ENCODE results near the gene RRP36. TPM values are rescaled to one million over a fixed set of nuclear protein-coding genes. Genes with fewer than 3 reads are reported as not detected.

Gene RRP36
- total RNA-seq, 1 donor from 2014 or later: 58.6 TPM

GRCh38 chr6:43077981-43078511 lies 56.6 kb downstream of the RRP36 start:
- DNase-seq (ENCODE audit: low spot score): no peak
- no peaks in the 10 kb centered on the region for H3K27me3 Mint-ChIP-seq (ENCODE audit: low read depth)
- H3K4me1 Mint-ChIP-seq (ENCODE audit: low read depth): peaks cover 50% of the 10 kb centered on the region
- no peaks in the 10 kb centered on the region for H3K9me3 Mint-ChIP-seq (ENCODE audit: low read depth)
- H3K36me3 Mint-ChIP-seq (ENCODE audit: low read depth): peaks cover 5% of the 10 kb centered on the region
- H3K4me3 Mint-ChIP-seq (ENCODE audit: unreplicated experiment): peak overlapping the region; percentile 85
- H3K27ac Mint-ChIP-seq (ENCODE audit: unreplicated experiment): peak overlapping the region; percentile 76
- TF ChIP-seq CTCF (IDR thresholded peaks at IDR 0.05): no peak

GRCh38 chr6:43078691-43079090 lies 57.3 kb downstream of the RRP36 start:
- no peak for DNase-seq (ENCODE audit: low spot score)
- Mint-ChIP-seq H3K4me3 (ENCODE audit: unreplicated experiment) (peak overlapping the region; percentile 85), H3K4me1 (ENCODE audit: low read depth) (peaks cover 56% of the 10 kb centered on the region), H3K9me3 (ENCODE audit: low read depth) (no peaks in the 10 kb centered on the region), H3K27me3 (ENCODE audit: low read depth) (no peaks in the 10 kb centered on the region), H3K27ac (ENCODE audit: unreplicated experiment) (peak overlapping the region; percentile 76), H3K36me3 (ENCODE audit: low read depth) (peaks cover 4% of the 10 kb centered on the region)
- TF ChIP-seq CTCF (IDR thresholded peaks at IDR 0.05): no peak

Other genes starting within 250 kb of the RRP36 start
- gene BICRAL, start 239.6 kb upstream of the RRP36 start, total RNA-seq: 9.2 to 10.8 TPM (median 9.7 TPM) in 3 replicates
- gene RPL7L1, start 142.0 kb upstream of the RRP36 start, total RNA-seq: 56.4 to 62.7 TPM (median 58.6 TPM) in 3 replicates
- not detected in 3 replicates for gene PTCRA, start 105.6 kb upstream of the RRP36 start, total RNA-seq
- 41.0 to 57.9 TPM (median 45.5 TPM) in 3 replicates for gene CNPY3, start 92.1 kb upstream of the RRP36 start, total RNA-seq
- gene GNMT, start 60.9 kb upstream of the RRP36 start, total RNA-seq: 0.53 TPM in 1 of 3 replicates, not detected in the others
- gene PEX6, start 42.4 kb upstream of the RRP36 start, total RNA-seq: 16.0 to 30.5 TPM (median 17.0 TPM) in 3 replicates
- gene PPP2R5D, start 37.1 kb upstream of the RRP36 start, total RNA-seq: 34.0 to 40.4 TPM (median 39.3 TPM) in 3 replicates
- 71.1 to 86.2 TPM (median 71.6 TPM) in 3 replicates for gene MEA1, start 7.7 kb upstream of the RRP36 start, total RNA-seq
- gene KLHDC3, start 7.4 kb upstream of the RRP36 start, total RNA-seq: 66.3 to 96.9 TPM (median 90.3 TPM) in 3 replicates
- 53.6 to 64.8 TPM (median 54.3 TPM) in 3 replicates for gene CUL7, start 32.2 kb downstream of the RRP36 start, total RNA-seq
- 42.6 to 46.6 TPM (median 42.9 TPM) in 3 replicates for gene MRPL2, start 37.8 kb downstream of the RRP36 start, total RNA-seq
- gene KLC4, start 38.0 kb downstream of the RRP36 start, total RNA-seq: 30.0 to 37.0 TPM (median 32.3 TPM) in 3 replicates
- gene PTK7, start 54.7 kb downstream of the RRP36 start, total RNA-seq: 282 to 293 TPM (median 288 TPM) in 3 replicates
- gene SRF, start 149.6 kb downstream of the RRP36 start, total RNA-seq: 42.2 to 43.9 TPM (median 42.7 TPM) in 3 replicates
- 17.5 to 36.6 TPM (median 19.8 TPM) in 3 replicates for gene CUL9, start 160.6 kb downstream of the RRP36 start, total RNA-seq
- gene DNPH1, start 207.9 kb downstream of the RRP36 start, total RNA-seq: 22.8 to 34.1 TPM (median 24.5 TPM) in 3 replicates
- 0.07 TPM in 1 of 3 replicates, not detected in the others for gene TTBK1, start 221.9 kb downstream of the RRP36 start, total RNA-seq